IMR-90 (cell line): ENCODE measurements around the gene HEATR9. TPM values are rescaled to one million over a fixed set of nuclear protein-coding genes. Genes with fewer than 3 reads are reported as not detected.

Source experiments
- ATAC-seq: fragments of 200-7000 bp; cut with Tn5 transposase; 2 replicates; pipeline ENCODE4 v1.9.1; 2020; ENCODE audit warnings: low read depth, mild to moderate bottlenecking, moderate library complexity
- BruUV-seq: library from RNA; stranded (reverse); fragments of 400-500 nt; replicated peaks from 2 replicates; lab custom pipeline; 2021; lab: Mats Ljungman, UMichigan
- CTCF ChIA-PET: fragments of 300-600 bp; formaldehyde crosslinking; extraction: SDS; loops from one replicate; lab custom pipeline; 2021; ENCODE audit warnings: antibody characterized with exemption; lab: Yijun Ruan, JAX
- POLR2A ChIA-PET: fragments of 300-600 bp; sonication (Branson Sonifier 250); formaldehyde crosslinking; loops from one replicate; lab custom pipeline; 2022; ENCODE audit warnings: antibody characterized with exemption; ENCODE audit not compliant: unreplicated experiment; lab: Charles Lee
- DNase-seq: peaks from one replicate; pipeline ENCODE4 v3.0.0; 2013
- H2AFZ ChIP-seq: replicated peaks from 2 replicates; pipeline ENCODE3; 2013; ENCODE audit warnings: low read length, mild to moderate bottlenecking; ENCODE audit not compliant: poor library complexity
- H2AK5ac ChIP-seq: 2 replicates; pipeline ENCODE4 v1.6.1; 2013; ENCODE audit warnings: low read depth, low read length, inconsistent platforms
- H2AK9ac ChIP-seq: replicated peaks from 2 replicates; pipeline ENCODE3; 2013; ENCODE audit warnings: mild to moderate bottlenecking, low read depth, low read length, moderate library complexity; ENCODE audit not compliant: poor library complexity
- H2BK120ac ChIP-seq: 2 replicates; pipeline ENCODE4 v1.6.1; 2013; ENCODE audit warnings: low read depth, low read length, inconsistent platforms
- H2BK15ac ChIP-seq: 3 replicates; pipeline ENCODE4 v1.6.1; 2013; ENCODE audit warnings: low read depth, low read length, inconsistent platforms
- H2BK20ac ChIP-seq: 2 replicates; pipeline ENCODE4 v1.6.1; 2013; ENCODE audit warnings: low read depth, mild to moderate bottlenecking, inconsistent platforms, low read length, moderate library complexity
- H2BK5ac ChIP-seq: 2 replicates; pipeline ENCODE4 v1.6.1; 2013; ENCODE audit warnings: mild to moderate bottlenecking, low read depth, low read length, inconsistent platforms; ENCODE audit not compliant: poor library complexity, severe bottlenecking
- H3K14ac ChIP-seq: replicated peaks from 2 replicates; pipeline ENCODE4 v1.6.1; 2013; ENCODE audit warnings: low read depth, low read length, inconsistent platforms
- H3K18ac ChIP-seq: 2 replicates; pipeline ENCODE4 v1.6.1; 2013; ENCODE audit warnings: low read depth, low read length, control low read depth
- H3K23ac ChIP-seq: 2 replicates; pipeline ENCODE4 v1.6.1; 2013; ENCODE audit warnings: low read depth, low read length, inconsistent platforms
- H3K27ac ChIP-seq: 2 replicates; pipeline ENCODE4 v1.5.1; 2013; ENCODE audit warnings: mild to moderate bottlenecking, control low read depth, low read length; ENCODE audit not compliant: insufficient read depth
- H3K27me3 ChIP-seq: 2 replicates; pipeline ENCODE4 v1.6.1; 2013; ENCODE audit warnings: low read length; ENCODE audit not compliant: control insufficient read depth, insufficient read depth
- H3K36me3 ChIP-seq: 2 replicates; pipeline ENCODE4 v1.6.1; 2013; ENCODE audit warnings: low read length, mixed read lengths; ENCODE audit not compliant: control insufficient read depth, insufficient read depth
- H3K4ac ChIP-seq: 2 replicates; pipeline ENCODE4 v1.6.1; 2013; ENCODE audit warnings: low read depth, low read length, inconsistent platforms
- H3K4me1 ChIP-seq: 2 replicates; pipeline ENCODE4 v1.6.1; 2013; ENCODE audit warnings: low read length, mixed read lengths; ENCODE audit not compliant: control insufficient read depth, insufficient read depth
- H3K4me2 ChIP-seq: 2 replicates; pipeline ENCODE4 v1.6.1; 2013; ENCODE audit warnings: low read depth, mild to moderate bottlenecking, control low read depth, low read length, moderate library complexity
- H3K4me3 ChIP-seq: 2 replicates; pipeline ENCODE4 v1.5.1; 2013; ENCODE audit warnings: low read depth, mild to moderate bottlenecking, control low read depth, low read length, moderate library complexity; ENCODE audit not compliant: insufficient read depth
- H3K56ac ChIP-seq: 2 replicates; pipeline ENCODE4 v1.6.1; 2013; ENCODE audit warnings: low read length, inconsistent platforms; ENCODE audit not compliant: insufficient read depth; ENCODE audit errors: extremely low read depth
- H3K79me1 ChIP-seq, 2 experiments: 2 replicates each; pipeline ENCODE4 v1.6.1; 2013; ENCODE audit warnings: low read length in 2 of 2, inconsistent platforms in 1 of 2, low read depth in 1 of 2
- H3K9ac ChIP-seq: 2 replicates; pipeline ENCODE4 v1.6.1; 2013; ENCODE audit warnings: low read depth, low read length, control low read depth
- H3K9me1 ChIP-seq: 2 replicates; pipeline ENCODE4 v1.6.1; 2013; ENCODE audit warnings: low read length, inconsistent platforms; ENCODE audit not compliant: insufficient read depth
- H3K9me3 ChIP-seq: 2 replicates; pipeline ENCODE4 v1.6.1; 2013; ENCODE audit warnings: low read length; ENCODE audit not compliant: control insufficient read depth, insufficient read depth
- H4K20me1 ChIP-seq: 2 replicates; pipeline ENCODE4 v1.6.1; 2013; ENCODE audit warnings: low read length, inconsistent platforms; ENCODE audit not compliant: insufficient read depth
- H4K5ac ChIP-seq: 2 replicates; pipeline ENCODE4 v1.6.1; 2013; ENCODE audit warnings: mild to moderate bottlenecking, low read depth, low read length, control low read depth
- H4K8ac ChIP-seq, 2 experiments: 2 replicates each; pipeline ENCODE4 v1.6.1; 2013; ENCODE audit warnings: low read depth in 2 of 2, low read length in 2 of 2, control low read depth in 1 of 2, inconsistent platforms in 1 of 2
- H4K91ac ChIP-seq: 2 replicates; pipeline ENCODE4 v1.6.1; 2013; ENCODE audit warnings: low read depth, low read length, inconsistent platforms; ENCODE audit not compliant: insufficient read depth
- BHLHE40 ChIP-seq: fragments of 150-350 bp; IDR thresholded peaks from 2 replicates; pipeline ENCODE4 v1.6.1; 2016; ENCODE audit warnings: mild to moderate bottlenecking, low read depth, low read length
- CEBPB ChIP-seq: IDR thresholded peaks from 2 replicates; pipeline ENCODE4 v1.6.1; 2012; ENCODE audit warnings: low read depth, low read length, improper control_type of control experiment
- CHD1 ChIP-seq: IDR thresholded peaks from 2 replicates; pipeline ENCODE4 v1.6.1; 2012; ENCODE audit warnings: low read depth, low read length, improper control_type of control experiment
- CTCF ChIP-seq: conservative IDR thresholded peaks from 2 replicates; pipeline ENCODE4 v1.5.1; 2012; ENCODE audit warnings: mild to moderate bottlenecking, low read depth, low read length, improper control_type of control experiment
- ELK1 ChIP-seq: fragments of 150-350 bp; IDR thresholded peaks from 2 replicates; pipeline ENCODE4 v1.6.1; 2016; ENCODE audit warnings: low read depth, mild to moderate bottlenecking, low read length, moderate library complexity, borderline replicate concordance
- FOS ChIP-seq: fragments of 150-350 bp; IDR thresholded peaks from 2 replicates; pipeline ENCODE4 v1.6.1; 2016; ENCODE audit warnings: low read depth, low read length
- MAFK ChIP-seq: IDR thresholded peaks from 2 replicates; pipeline ENCODE4 v1.6.1; 2012; ENCODE audit warnings: low read depth, low read length, improper control_type of control experiment
- MAZ ChIP-seq: IDR thresholded peaks from 2 replicates; pipeline ENCODE4 v1.6.1; 2012; ENCODE audit warnings: low read depth, mild to moderate bottlenecking, low read length, improper control_type of control experiment, moderate library complexity, borderline replicate concordance
- MXI1 ChIP-seq: IDR thresholded peaks from 2 replicates; pipeline ENCODE4 v1.6.1; 2012; ENCODE audit warnings: low read depth, mild to moderate bottlenecking, low read length, moderate library complexity, borderline replicate concordance
- NFE2L2 ChIP-seq: fragments of 150-350 bp; IDR thresholded peaks from 2 replicates; pipeline ENCODE4 v1.6.1; 2016; ENCODE audit warnings: low read depth, mild to moderate bottlenecking, low read length
- POLR2A ChIP-seq: IDR thresholded peaks from 2 replicates; pipeline ENCODE4 v1.6.1; 2012; ENCODE audit warnings: mild to moderate bottlenecking, low read depth, low read length
- RAD21 ChIP-seq: IDR thresholded peaks from 2 replicates; pipeline ENCODE4 v1.6.1; 2012; ENCODE audit warnings: low read length, improper control_type of control experiment
- RCOR1 ChIP-seq: IDR thresholded peaks from 2 replicates; pipeline ENCODE4 v1.6.1; 2012; ENCODE audit warnings: mild to moderate bottlenecking, low read length, improper control_type of control experiment; ENCODE audit not compliant: insufficient replicate concordance
- RFX5 ChIP-seq: IDR thresholded peaks from 2 replicates; pipeline ENCODE4 v1.8.0; 2012; ENCODE audit warnings: low read depth, mild to moderate bottlenecking, low read length, moderate library complexity
- SMC3 ChIP-seq: fragments of 150-350 bp; IDR thresholded peaks from 2 replicates; pipeline ENCODE4 v1.6.1; 2016; ENCODE audit warnings: low read depth, mild to moderate bottlenecking, antibody characterized with exemption, low read length, moderate library complexity
- USF2 ChIP-seq: fragments of 150-350 bp; IDR thresholded peaks from 2 replicates; pipeline ENCODE4 v1.6.1; 2017; ENCODE audit warnings: mild to moderate bottlenecking, antibody characterized with exemption, low read length, low read depth
- WGBS, 2 experiments: methylation state at CpG; one replicate each; pipeline versions ENCODE4 v1.1.5 to v1.1.7; 2013; ENCODE audit warnings: missing lambda C conversion rate in 2 of 2; ENCODE audit not compliant: insufficient read length in 1 of 2; ENCODE audit errors: extremely low coverage in 2 of 2; 5-methylcytosine and 5-hydroxymethylcytosine counted together
- dilution Hi-C: fragments of 300-500 bp; cut with HindIII; formaldehyde crosslinking; loops from one replicate; pipeline ENCODE4 v1.14.3; 2018; ENCODE audit warnings: low sequenced_read_pairs; ENCODE audit not compliant: unreplicated experiment
- in situ Hi-C: fragments of 300-500 bp; cut with MboI; formaldehyde crosslinking; loops from 3 replicates; pipeline ENCODE4 v1.14.3; 2019; ENCODE audit warnings: low sequenced_read_pairs, inconsistent platforms, mixed read lengths
- intact Hi-C: fragments of 100-400 bp; cut with micrococcal nuclease; formaldehyde crosslinking; loops from 2 replicates; pipeline ENCODE4 v1.10.0; 2022
- polyA plus RNA-seq, 3 experiments: library from polyadenylated mRNA; depleted of rRNA; stranded (reverse); fragments of >200 nt; gene quantifications; 2 replicates each; pipeline ENCODE4 v1.2.3, GENCODE V29; 2012; ENCODE audit warnings: low replicate concordance in 1 of 3
- total RNA-seq: library from RNA; depleted of rRNA; stranded (reverse); fragments of >200 nt; gene quantifications from 2 replicates; pipeline ENCODE4 v1.2.3, GENCODE V29; 2012

Gene HEATR9
- total and polyA plus RNA-seq, 2 of the 4 experiments (the other 2 are of a cell fraction): not detected

- H3K23ac ChIP-seq: no peak overlapping the region
- H4K5ac ChIP-seq: no peak overlapping the region
- H3K36me3 ChIP-seq: 0 out of 2 replicates have a peak, but pooled peaks cover 4% of the 10 kb centered on the region
- H3K14ac ChIP-seq: no peak overlapping the region
- intact Hi-C loops: no loop called here
- H3K27me3 ChIP-seq: no peaks in the 10 kb centered on the region
- H2BK5ac ChIP-seq: no peak overlapping the region
- no peak overlapping the region for H4K91ac ChIP-seq
- H3K27ac ChIP-seq: no peak overlapping the region
- H2BK120ac ChIP-seq: no peak overlapping the region
- no peak overlapping the region for H2AFZ ChIP-seq
- H3K4ac ChIP-seq: no peak overlapping the region
- POLR2A ChIA-PET: no interaction called here
- DNase-seq (no peak), ATAC-seq (no peak)
- H2BK15ac ChIP-seq: no peak overlapping the region
- no CpG with 5 or more reads among the region's 5 CpGs for WGBS, 2 experiments
- peaks cover 8% of the 10 kb centered on the region for H3K4me1 ChIP-seq
- no peak for TF ChIP-seq RFX5
- no peak for TF ChIP-seq USF2
- TF ChIP-seq RAD21: no peak
- TF ChIP-seq CHD1: no peak
- TF ChIP-seq SMC3: no peak
- TF ChIP-seq NFE2L2: no peak
- TF ChIP-seq POLR2A: no peak
- TF ChIP-seq RCOR1: no peak
- no peak for TF ChIP-seq ELK1
- no peak for TF ChIP-seq CEBPB
- no peak for TF ChIP-seq MAFK
- no peak for TF ChIP-seq CTCF
- TF ChIP-seq BHLHE40: no peak
- no peak for TF ChIP-seq MAZ
- TF ChIP-seq MXI1: no peak
- TF ChIP-seq FOS: no peak
- peaks cover 67% of the 10 kb centered on the region for H4K20me1 ChIP-seq
- no TSS peak for BruUV-seq
- CTCF ChIA-PET: interaction anchor here (2.9 kb wide), 1 partner anchor 48 kb away, joined by 7 read pairs; no protein-coding TSS in a partner anchor
- H3K4me3 ChIP-seq: no peak overlapping the region
- peaks cover 0 to 48% of the 10 kb centered on the region in 2 experiments; a peak in 3 of 4 replicates for H3K79me1 ChIP-seq
- no peak overlapping the region for H2AK5ac ChIP-seq
- H3K9ac ChIP-seq: no peak overlapping the region
- no peaks in the 10 kb centered on the region for H3K9me3 ChIP-seq
- no peak overlapping the region for H4K8ac ChIP-seq
- H3K4me2 ChIP-seq: no peak overlapping the region
- peaks cover 17% of the 10 kb centered on the region for H3K9me1 ChIP-seq
- no peak overlapping the region for H3K56ac ChIP-seq
- dilution Hi-C loops: no loop called here
- no peak overlapping the region for H2BK20ac ChIP-seq
- no peak overlapping the region for H2AK9ac ChIP-seq
- in situ Hi-C loops: no loop called here
- no peak overlapping the region for H3K18ac ChIP-seq
Observed at GRCh38 chr17:35812456-35812855, 56.2 kb downstream of the HEATR9 start.
